ENCODE data around the gene ST3GAL6. TPM values are rescaled to one million over a fixed set of nuclear protein-coding genes. Genes with fewer than 3 reads are reported as not detected.

Gene ST3GAL6
- polyA plus RNA-seq, 3 donors: 21.0 to 49.5 (median 22.8) TPM

- H3K4me3 Mint-ChIP-seq: no peak overlapping the region
- H3K79me2 ChIP-seq (ENCODE audit: insufficient read depth, low read length): peaks cover 30% of the 10 kb centered on the region
- no peak overlapping the region for H3K9ac ChIP-seq (ENCODE audit: insufficient read depth, low read length, poor library complexity, severe bottlenecking)
- no peaks in the 10 kb centered on the region for H4K20me1 ChIP-seq (ENCODE audit: insufficient read depth, low read length)
- H3K9me3 Mint-ChIP-seq: no peaks in the 10 kb centered on the region
- WGBS (ENCODE audit: insufficient coverage): 76% methylated on average over 3 of the region's 4 CpGs
- TF ChIP-seq CTCF (IDR thresholded peaks at IDR 0.05): no peak
- H3K4me3 ChIP-seq (replicated peaks in 1 of 3; ENCODE audit: low read depth in 2 of 3, low read length in 3 of 3): no peak overlapping the region
- H3K27ac Mint-ChIP-seq: no peak overlapping the region
- no peak overlapping the region for H3K4me2 ChIP-seq (replicated peaks; ENCODE audit: extremely low read depth, low read length, poor library complexity, severe bottlenecking)
- peaks cover 50% of the 10 kb centered on the region for H3K4me1 Mint-ChIP-seq
- peaks cover 33 to 48% of the 10 kb centered on the region in 2 donors for H3K4me1 ChIP-seq (ENCODE audit: control insufficient read depth in 1 of 2, insufficient read depth in 2 of 2, low read length in 2 of 2)
- H3K9me3 ChIP-seq (replicated peaks in 1 of 2; ENCODE audit: control insufficient read depth in 1 of 2, insufficient read depth in 1 of 2, low read length in 2 of 2): no peaks in the 10 kb centered on the region
- DNase-seq: no peak
- H3K36me3 ChIP-seq (replicated peaks in 1 of 2; ENCODE audit: control insufficient read depth in 1 of 2, insufficient read depth in 2 of 2, low read length in 2 of 2): no peaks in the 10 kb centered on the region
- peaks cover 0 to 4% of the 10 kb centered on the region in 2 donors for H3K27me3 ChIP-seq (ENCODE audit: control insufficient read depth in 2 of 2, insufficient read depth in 2 of 2, low read length in 2 of 2)
- H3K36me3 Mint-ChIP-seq: peaks cover 0 to 1% of the 10 kb centered on the region in 2 donors
- H2AFZ ChIP-seq (ENCODE audit: insufficient read depth, low read depth, low read length, poor library complexity, severe bottlenecking): no peak overlapping the region
- peaks cover 0 to 10% (median 9%) of the 10 kb centered on the region in 3 donors for H3K27me3 Mint-ChIP-seq (ENCODE audit: low read depth in 3 of 3)
- H3K27ac ChIP-seq (ENCODE audit: low read depth in 1 of 2, low read length in 2 of 2): no peak overlapping the region
- intact Hi-C loops (cut with micrococcal nuclease): loop anchor here (5.0 kb wide), 2 partner anchors 33 to 43 kb away; no protein-coding TSS in a partner anchor
Observed at GRCh38 chr3:98734735-98735134, 28.4 kb upstream of the ST3GAL6 start.

DNA sequence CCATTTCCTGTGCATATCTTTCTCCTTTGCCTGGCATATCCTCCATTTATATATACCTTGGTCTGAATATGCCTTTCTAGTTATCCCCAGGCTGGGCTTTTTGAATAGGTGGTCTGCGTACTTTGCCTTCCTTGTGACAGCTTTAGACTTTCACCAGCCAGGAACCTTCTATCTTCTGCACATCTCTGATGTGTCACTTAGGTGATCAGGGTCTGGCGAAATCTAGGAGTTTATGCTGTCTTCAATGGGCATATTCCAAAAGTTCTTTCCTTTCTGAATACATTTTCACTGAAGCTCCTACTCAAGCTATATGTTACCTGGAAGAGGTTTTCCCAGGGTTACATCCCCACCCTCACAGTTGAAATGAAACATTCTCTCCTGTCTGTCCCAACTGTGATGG is 27.8 kb upstream of the ST3GAL6 start:
- no peak overlapping the region for H3K4me2 ChIP-seq (replicated peaks; ENCODE audit: extremely low read depth, low read length, poor library complexity, severe bottlenecking)
- intact Hi-C loops (cut with micrococcal nuclease): no loop called here
- no peaks in the 10 kb centered on the region for H3K36me3 ChIP-seq (replicated peaks in 1 of 2; ENCODE audit: control insufficient read depth in 1 of 2, insufficient read depth in 2 of 2, low read length in 2 of 2)
- H3K36me3 Mint-ChIP-seq: peaks cover 0 to 1% of the 10 kb centered on the region in 2 donors
- H3K27ac Mint-ChIP-seq: no peak overlapping the region
- no peak overlapping the region for H3K4me3 Mint-ChIP-seq
- H3K27me3 Mint-ChIP-seq (ENCODE audit: low read depth in 3 of 3): peaks cover 0 to 10% (median 9%) of the 10 kb centered on the region in 3 donors
- H3K9ac ChIP-seq (ENCODE audit: insufficient read depth, low read length, poor library complexity, severe bottlenecking): no peak overlapping the region
- H3K4me1 Mint-ChIP-seq: peaks cover 48% of the 10 kb centered on the region
- no peaks in the 10 kb centered on the region for H3K9me3 ChIP-seq (replicated peaks in 1 of 2; ENCODE audit: control insufficient read depth in 1 of 2, insufficient read depth in 1 of 2, low read length in 2 of 2)
- peaks cover 30% of the 10 kb centered on the region for H3K79me2 ChIP-seq (ENCODE audit: insufficient read depth, low read length)
- H2AFZ ChIP-seq (ENCODE audit: insufficient read depth, low read depth, low read length, poor library complexity, severe bottlenecking): no peak overlapping the region
- H3K4me1 ChIP-seq (ENCODE audit: control insufficient read depth in 1 of 2, insufficient read depth in 2 of 2, low read length in 2 of 2): peaks cover 27 to 48% of the 10 kb centered on the region in 2 donors
- TF ChIP-seq CTCF (IDR thresholded peaks at IDR 0.05): no peak
- H3K9me3 Mint-ChIP-seq: no peaks in the 10 kb centered on the region
- no peaks in the 10 kb centered on the region for H4K20me1 ChIP-seq (ENCODE audit: insufficient read depth, low read length)
- DNase-seq: no peak
- H3K27me3 ChIP-seq (ENCODE audit: control insufficient read depth in 2 of 2, insufficient read depth in 2 of 2, low read length in 2 of 2): peaks cover 0 to 4% of the 10 kb centered on the region in 2 donors
- WGBS (ENCODE audit: insufficient coverage): no CpG with 5 or more reads among the region's 2 CpGs
- H3K27ac ChIP-seq (ENCODE audit: low read depth in 1 of 2, low read length in 2 of 2): no peak overlapping the region
- H3K4me3 ChIP-seq (replicated peaks in 1 of 3; ENCODE audit: low read depth in 2 of 3, low read length in 3 of 3): no peak overlapping the region
